Measurements from ENCODE around the gene FAM13B.
"Not testable (repeated sequence)": the region's sequence is repeated elsewhere in the genome, so short reads cannot be mapped to it uniquely, and the experiment has no call there.

Gene FAM13B

DNA sequence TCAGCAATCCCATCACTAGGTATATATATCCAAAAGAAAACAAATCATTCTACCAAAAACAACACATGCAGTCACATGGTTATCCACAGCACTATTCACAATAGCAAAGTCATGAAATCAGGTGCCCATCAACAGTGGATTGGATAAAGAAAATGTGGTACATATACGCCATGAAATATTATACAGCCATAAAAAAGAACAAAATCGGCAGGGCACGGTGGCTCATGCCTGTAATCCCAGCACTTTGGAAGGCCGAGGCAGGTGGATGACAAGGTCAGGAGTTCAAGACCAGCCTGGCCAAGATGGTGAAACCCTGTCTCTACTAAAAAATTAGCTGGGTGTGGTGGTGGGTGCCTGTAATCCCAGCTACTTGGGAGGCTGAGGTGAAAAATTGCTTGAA lies 88.6 kb downstream of the FAM13B start:
- H3K79me2 ChIP-seq (ENCODE audit: control insufficient read depth, insufficient read depth, low read length, poor library complexity); H2BK12ac ChIP-seq (ENCODE audit: low read length): not testable (repeated sequence)

DNA sequence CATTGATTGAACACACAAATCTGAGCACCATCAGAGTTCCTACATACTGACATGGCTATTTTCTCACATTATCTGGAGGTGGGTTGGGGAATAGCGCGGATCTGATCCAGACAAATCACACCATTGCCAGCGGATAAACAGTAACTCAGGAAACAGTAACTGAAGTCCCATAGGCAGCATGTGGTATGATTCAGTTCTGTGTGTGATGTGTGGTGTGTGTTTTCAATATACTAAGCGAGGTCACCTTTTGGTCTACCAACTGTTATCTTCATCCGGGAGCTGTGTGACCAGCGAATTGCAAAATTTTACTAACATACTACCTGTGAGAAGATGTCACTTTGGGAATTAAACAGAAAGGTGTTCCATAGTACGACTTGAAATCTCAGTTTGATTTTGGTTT lies 93.5 kb downstream of the FAM13B start:
- no peak overlapping the region for H2BK120ac ChIP-seq (ENCODE audit: insufficient read depth, low read length, poor library complexity)
- no peak overlapping the region for H3K9ac ChIP-seq (ENCODE audit: low read length)
- WGBS (ENCODE audit: extremely low coverage, insufficient coverage, insufficient read length) = no CpG with 5 or more reads among the region's 7 CpGs

More for the DNA sequence above, 88.6 kb downstream of the FAM13B start:
- H3K36me3 ChIP-seq (ENCODE audit: control insufficient read depth in 1 of 2, insufficient read depth in 2 of 2, low read length in 2 of 2) = peaks cover 17 to 21% of the 10 kb centered on the region in 2 experiments
- H3K4me3 ChIP-seq (ENCODE audit: low read depth, low read length); H3K14ac ChIP-seq (ENCODE audit: low read length); H3K9me3 ChIP-seq (ENCODE audit: insufficient read depth, low read depth, low read length); H4K12ac ChIP-seq (ENCODE audit: low read depth, low read length); H3K23ac ChIP-seq (ENCODE audit: low read length); H3K4me2 ChIP-seq (ENCODE audit: low read length); H2BK120ac ChIP-seq (ENCODE audit: insufficient read depth, low read length, poor library complexity); H2AFZ ChIP-seq (ENCODE audit: insufficient read depth, low read length, poor library complexity); H3K18ac ChIP-seq (ENCODE audit: low read length); H2AK5ac ChIP-seq (ENCODE audit: low read length); H3K4me1 ChIP-seq (ENCODE audit: control insufficient read depth in 1 of 2, insufficient read depth in 2 of 2, low read length in 2 of 2); H3K4ac ChIP-seq (ENCODE audit: low read depth, low read length); H3K27ac ChIP-seq (ENCODE audit: low read depth, low read length); DNase-seq; H4K8ac ChIP-seq (ENCODE audit: low read depth, low read length); H3K9ac ChIP-seq (ENCODE audit: low read length); H2BK5ac ChIP-seq (ENCODE audit: low read depth, low read length, poor library complexity); H3K27me3 ChIP-seq (ENCODE audit: insufficient read depth, low read length); H4K91ac ChIP-seq (ENCODE audit: low read depth, low read length); H3K79me1 ChIP-seq (ENCODE audit: low read length): not testable (repeated sequence)
- no CpG with 5 or more reads among the region's 4 CpGs for WGBS (ENCODE audit: extremely low coverage, insufficient coverage, insufficient read length)

DNA sequence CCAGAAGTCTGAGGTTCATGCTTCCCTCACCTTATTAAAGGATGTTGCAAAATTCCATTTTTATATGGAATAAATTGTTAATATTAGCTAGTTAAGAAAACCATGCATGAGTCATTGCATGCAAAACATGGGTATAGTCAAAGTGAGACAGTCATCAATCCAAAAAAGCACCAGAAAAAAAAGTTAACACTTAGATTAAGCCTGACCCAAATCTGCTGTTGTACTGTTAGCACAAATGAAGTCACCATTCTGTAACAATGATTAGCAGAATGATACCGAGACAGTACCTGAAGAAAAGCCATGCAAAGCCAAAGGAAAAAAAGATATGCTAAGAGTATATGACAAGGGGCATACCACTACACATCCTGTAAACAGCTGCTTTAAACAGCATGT lies 94.1 kb downstream of the FAM13B start:
- H3K4me3 ChIP-seq (ENCODE audit: low read depth, low read length) = no peak overlapping the region
- peaks cover 10 to 24% of the 10 kb centered on the region in 2 experiments for H3K36me3 ChIP-seq (ENCODE audit: control insufficient read depth in 1 of 2, insufficient read depth in 2 of 2, low read length in 2 of 2)
- H2BK12ac ChIP-seq (ENCODE audit: low read length) = no peak overlapping the region
- no peak overlapping the region for H3K27ac ChIP-seq (ENCODE audit: low read depth, low read length)
- no peak overlapping the region for H2BK120ac ChIP-seq (ENCODE audit: insufficient read depth, low read length, poor library complexity)
- H3K18ac ChIP-seq (ENCODE audit: low read length) = no peak overlapping the region
- no peak overlapping the region for H3K14ac ChIP-seq (ENCODE audit: low read length)
- no peak overlapping the region for H3K4me2 ChIP-seq (ENCODE audit: low read length)
- H2AK5ac ChIP-seq (ENCODE audit: low read length) = no peak overlapping the region
- no peaks in the 10 kb centered on the region for H3K79me1 ChIP-seq (ENCODE audit: low read length)
- no peak overlapping the region for H2BK5ac ChIP-seq (ENCODE audit: low read depth, low read length, poor library complexity)
- no peak overlapping the region for H2AFZ ChIP-seq (ENCODE audit: insufficient read depth, low read length, poor library complexity)
- H3K9ac ChIP-seq (ENCODE audit: low read length) = no peak overlapping the region
- H3K79me2 ChIP-seq (ENCODE audit: control insufficient read depth, insufficient read depth, low read length, poor library complexity) = no peaks in the 10 kb centered on the region
- no peaks in the 10 kb centered on the region for H3K27me3 ChIP-seq (ENCODE audit: insufficient read depth, low read length)
- no peak overlapping the region for H3K4ac ChIP-seq (ENCODE audit: low read depth, low read length)
- WGBS (ENCODE audit: extremely low coverage, insufficient coverage, insufficient read length) = no CpG with 5 or more reads among the region's 1 CpG
- no peak overlapping the region for H4K8ac ChIP-seq (ENCODE audit: low read depth, low read length)
- H3K9me3 ChIP-seq (ENCODE audit: insufficient read depth, low read depth, low read length) = no peaks in the 10 kb centered on the region
- DNase-seq = no peak
- no peak overlapping the region for H3K23ac ChIP-seq (ENCODE audit: low read length)
- H4K91ac ChIP-seq (ENCODE audit: low read depth, low read length) = no peak overlapping the region
- no peak overlapping the region for H4K12ac ChIP-seq (ENCODE audit: low read depth, low read length)
- H3K4me1 ChIP-seq (ENCODE audit: control insufficient read depth in 1 of 2, insufficient read depth in 2 of 2, low read length in 2 of 2) = no peaks in the 10 kb centered on the region

More for the DNA sequence above, 93.5 kb downstream of the FAM13B start:
- no peak overlapping the region for H3K27ac ChIP-seq (ENCODE audit: low read depth, low read length)
- H3K79me2 ChIP-seq (ENCODE audit: control insufficient read depth, insufficient read depth, low read length, poor library complexity) = no peaks in the 10 kb centered on the region
- H3K18ac ChIP-seq (ENCODE audit: low read length) = no peak overlapping the region
- H2BK5ac ChIP-seq (ENCODE audit: low read depth, low read length, poor library complexity) = no peak overlapping the region
- H2AK5ac ChIP-seq (ENCODE audit: low read length) = no peak overlapping the region
- H3K27me3 ChIP-seq (ENCODE audit: insufficient read depth, low read length) = no peaks in the 10 kb centered on the region
- no peak overlapping the region for H2AFZ ChIP-seq (ENCODE audit: insufficient read depth, low read length, poor library complexity)
- no peak overlapping the region for H3K4me2 ChIP-seq (ENCODE audit: low read length)
- H4K8ac ChIP-seq (ENCODE audit: low read depth, low read length) = no peak overlapping the region
- H4K91ac ChIP-seq (ENCODE audit: low read depth, low read length) = no peak overlapping the region
- DNase-seq = no peak
- H3K4me1 ChIP-seq (ENCODE audit: control insufficient read depth in 1 of 2, insufficient read depth in 2 of 2, low read length in 2 of 2) = no peaks in the 10 kb centered on the region
- peaks cover 10 to 26% of the 10 kb centered on the region in 2 experiments for H3K36me3 ChIP-seq (ENCODE audit: control insufficient read depth in 1 of 2, insufficient read depth in 2 of 2, low read length in 2 of 2)
- H3K23ac ChIP-seq (ENCODE audit: low read length) = no peak overlapping the region
- H3K9me3 ChIP-seq (ENCODE audit: insufficient read depth, low read depth, low read length) = no peaks in the 10 kb centered on the region
- H3K14ac ChIP-seq (ENCODE audit: low read length) = no peak overlapping the region
- H3K4ac ChIP-seq (ENCODE audit: low read depth, low read length) = no peak overlapping the region
- no peak overlapping the region for H4K12ac ChIP-seq (ENCODE audit: low read depth, low read length)
- no peak overlapping the region for H3K4me3 ChIP-seq (ENCODE audit: low read depth, low read length)
- H2BK12ac ChIP-seq (ENCODE audit: low read length) = no peak overlapping the region
- no peaks in the 10 kb centered on the region for H3K79me1 ChIP-seq (ENCODE audit: low read length)

DNA sequence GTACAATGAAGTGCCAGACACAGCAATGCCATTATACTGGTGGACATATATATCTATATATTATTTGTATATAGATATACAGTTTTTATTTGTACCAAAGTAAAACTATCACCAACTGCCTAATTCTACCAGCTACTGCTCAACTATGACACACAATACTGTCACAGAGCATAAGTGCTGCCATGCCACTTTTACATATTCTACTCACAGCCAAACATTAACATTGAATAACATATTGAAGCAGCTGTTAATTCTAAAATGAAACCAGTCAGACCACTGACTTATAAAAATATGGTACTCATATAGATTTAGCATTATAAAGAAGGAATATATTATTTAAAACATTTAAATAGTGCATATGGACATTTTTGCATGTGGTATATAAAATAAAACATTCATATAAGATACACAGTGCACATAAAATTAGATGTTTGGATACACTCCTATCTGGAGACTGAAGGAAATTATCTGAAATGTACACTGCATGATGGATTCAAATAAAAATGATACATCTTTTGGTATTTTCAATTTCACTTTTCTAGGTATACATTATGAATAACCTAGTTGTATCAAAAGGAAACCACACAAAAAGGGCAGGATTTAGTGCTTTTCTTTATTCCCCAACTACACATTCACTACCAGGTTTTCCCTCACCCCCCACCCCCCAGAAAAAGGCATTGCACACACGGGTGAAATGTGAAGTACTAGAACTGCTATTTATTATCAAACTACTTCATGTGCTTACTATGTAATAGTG lies 94.7 kb downstream of the FAM13B start:
- Histone ChIP-seq H3K79me2 (ENCODE audit: control insufficient read depth, insufficient read depth, low read length, poor library complexity) (no peaks in the 10 kb centered on the region), H3K36me3 (ENCODE audit: control insufficient read depth in 1 of 2, insufficient read depth in 2 of 2, low read length in 2 of 2) (peaks cover 7 to 24% of the 10 kb centered on the region in 2 experiments), H3K14ac (ENCODE audit: low read length) (no peak overlapping the region), H3K4me3 (ENCODE audit: low read depth, low read length) (no peak overlapping the region), H3K27me3 (ENCODE audit: insufficient read depth, low read length) (no peaks in the 10 kb centered on the region), H2BK120ac (ENCODE audit: insufficient read depth, low read length, poor library complexity) (no peak overlapping the region), H3K23ac (ENCODE audit: low read length) (no peak overlapping the region), H3K4me1 (ENCODE audit: control insufficient read depth in 1 of 2, insufficient read depth in 2 of 2, low read length in 2 of 2) (no peaks in the 10 kb centered on the region), H4K8ac (ENCODE audit: low read depth, low read length) (no peak overlapping the region), H3K9me3 (ENCODE audit: insufficient read depth, low read depth, low read length) (no peaks in the 10 kb centered on the region), H3K79me1 (ENCODE audit: low read length) (no peaks in the 10 kb centered on the region), H3K4ac (ENCODE audit: low read depth, low read length) (no peak overlapping the region), H3K18ac (ENCODE audit: low read length) (no peak overlapping the region), H4K91ac (ENCODE audit: low read depth, low read length) (no peak overlapping the region), H3K4me2 (ENCODE audit: low read length) (no peak overlapping the region), H3K9ac (ENCODE audit: low read length) (no peak overlapping the region), H3K27ac (ENCODE audit: low read depth, low read length) (no peak overlapping the region), H2AFZ (ENCODE audit: insufficient read depth, low read length, poor library complexity) (no peak overlapping the region), H2AK5ac (ENCODE audit: low read length) (no peak overlapping the region), H4K12ac (ENCODE audit: low read depth, low read length) (no peak overlapping the region), H2BK5ac (ENCODE audit: low read depth, low read length, poor library complexity) (no peak overlapping the region), H2BK12ac (ENCODE audit: low read length) (no peak overlapping the region)
- no CpG with 5 or more reads among the region's 1 CpG for WGBS (ENCODE audit: extremely low coverage, insufficient coverage, insufficient read length)
- no peak for DNase-seq
